ENCODE data around the gene APCDD1L.
"Not testable (repeated sequence)": the region's sequence is repeated elsewhere in the genome, so short reads cannot be mapped to it uniquely, and the experiment has no call there.

Gene APCDD1L

GRCh38 chr20:58436868-58437645 is 78.1 kb downstream of the APCDD1L start:
- DNase-seq: no peak

- DNase-seq: no peak
Observed at GRCh38 chr20:58435237-58435636, 80.0 kb downstream of the APCDD1L start.

GRCh38 chr20:58434326-58434725 is 80.9 kb downstream of the APCDD1L start:
- no peak for DNase-seq

GRCh38 chr20:58433759-58434158 is 81.4 kb downstream of the APCDD1L start:
- no peak for DNase-seq

GRCh38 chr20:58433029-58433647 is 82.1 kb downstream of the APCDD1L start:
- DNase-seq: no peak

GRCh38 chr20:58432186-58432954 is 82.8 kb downstream of the APCDD1L start:
- DNase-seq: no peak

- DNase-seq: no peak
Observed at GRCh38 chr20:58431134-58431533, 84.1 kb downstream of the APCDD1L start.

- no peak for DNase-seq
Observed at GRCh38 chr20:58429303-58429702, 85.9 kb downstream of the APCDD1L start.

GRCh38 chr20:58428364-58428763 is 86.8 kb downstream of the APCDD1L start:
- DNase-seq: no peak

GRCh38 chr20:58427571-58427970 is 87.6 kb downstream of the APCDD1L start:
- DNase-seq: not testable (repeated sequence)

GRCh38 chr20:58424218-58424969 is 90.8 kb downstream of the APCDD1L start:
- no peak for DNase-seq

GRCh38 chr20:58421497-58421850 is 93.7 kb downstream of the APCDD1L start:
- DNase-seq: no peak

- DNase-seq: no peak
Observed at GRCh38 chr20:58420798-58421496, 94.3 kb downstream of the APCDD1L start.

GRCh38 chr20:58418949-58419748 is 96.0 kb downstream of the APCDD1L start:
- DNase-seq: no peak

- DNase-seq: no peak
Observed at GRCh38 chr20:58417438-58417837, 97.8 kb downstream of the APCDD1L start.

GRCh38 chr20:58416835-58417234 is 98.4 kb downstream of the APCDD1L start:
- DNase-seq: no peak

- no peak for DNase-seq
Observed at GRCh38 chr20:58416057-58416456, 99.1 kb downstream of the APCDD1L start.

GRCh38 chr20:58414786-58415185 is 100.4 kb downstream of the APCDD1L start:
- DNase-seq: not testable (repeated sequence)

GRCh38 chr20:58414216-58414615 is 101.0 kb downstream of the APCDD1L start:
- DNase-seq: not testable (repeated sequence)
